Right lobe of liver (tissue), 4 donors: ENCODE measurements around the gene ASB2.

Experiments used
- CTCF ChIP-seq, 4 donors: fragments of 200-600 bp in 3 of 4; fragments of 450-650 bp in 1 of 4; IDR thresholded peaks; one replicate each; pipeline versions ENCODE4 v1.5.1 to v1.8.0; 2016 to 2022; ENCODE audit warnings: antibody characterized with exemption in 4 of 4, mild to moderate bottlenecking in 2 of 4
- POLR2A ChIP-seq: fragments of 450-650 bp; IDR thresholded peaks from one replicate; pipeline ENCODE4 v1.6.1; 2017; ENCODE audit warnings: antibody characterized with exemption, mild to moderate bottlenecking
- donor health status: DM: no; HTN: no; CAD: no.
- donor health status: DM: no; HTN: no; CAD: no.
- donor health status: DM: no; HTN: yes; CAD: no.

GRCh38 chr14:93946541-93947090, 29.8 kb downstream of the ASB2 start:
- no peak for TF ChIP-seq POLR2A
- TF ChIP-seq CTCF (IDR thresholded peaks at IDR 0.05) = no peak
